ENCODE results near the gene RNF125. TPM values are rescaled to one million over a fixed set of nuclear protein-coding genes. Genes with fewer than 3 reads are reported as not detected.

RNF125 gene
- total RNA-seq, 1 donor from 2014 or later = 3.2 TPM

GRCh38 chr18:32091325-32091723, 72.7 kb downstream of the RNF125 start:
- H3K27me3 ChIP-seq (ENCODE audit: control insufficient read depth, insufficient read depth, low read length) = no peaks in the 10 kb centered on the region
- DNase-seq (ENCODE audit: low read depth) = no peak

GRCh38 chr18:32091724-32092421, 73.2 kb downstream of the RNF125 start, which contains the start of gene RNF138:
TSS of gene RNF138 (plus strand) at chr18:32091874. CDS start at chr18:32092777, 903 bp downstream.
- DNase-seq (ENCODE audit: low read depth) = no peak
- no peaks in the 10 kb centered on the region for H3K27me3 ChIP-seq (ENCODE audit: control insufficient read depth, insufficient read depth, low read length)
- H3K4me3 ChIP-seq (ENCODE audit: low read depth, low read length) = peak within 1 kb of the TSS; percentile 95
- H3K36me3 ChIP-seq (ENCODE audit: control insufficient read depth, insufficient read depth, low read length) = no peaks in the 10 kb centered on the region
- no peak for TF ChIP-seq CTCF (IDR thresholded peaks at IDR 0.05; ENCODE audit: insufficient read depth, low read length, poor library complexity, severe bottlenecking)

More at GRCh38 chr18:32091325-32091723, 72.7 kb downstream of the RNF125 start:
- no peaks in the 10 kb centered on the region for H3K36me3 ChIP-seq (ENCODE audit: control insufficient read depth, insufficient read depth, low read length)
- TF ChIP-seq CTCF (IDR thresholded peaks at IDR 0.05; ENCODE audit: insufficient read depth, low read length, poor library complexity, severe bottlenecking) = no peak
- H3K4me3 ChIP-seq (ENCODE audit: low read depth, low read length) = peak overlapping the region; percentile 53

- Histone ChIP-seq H3K4me3 (ENCODE audit: low read depth, low read length) (peak overlapping the region; percentile 95), H3K36me3 (ENCODE audit: control insufficient read depth, insufficient read depth, low read length) (no peaks in the 10 kb centered on the region), H3K27me3 (ENCODE audit: control insufficient read depth, insufficient read depth, low read length) (no peaks in the 10 kb centered on the region)
- DNase-seq (ENCODE audit: low read depth) = peak; percentile 68
- no peak for TF ChIP-seq CTCF (IDR thresholded peaks at IDR 0.05; ENCODE audit: insufficient read depth, low read length, poor library complexity, severe bottlenecking)
Measured at GRCh38 chr18:32092422-32093101, 73.9 kb downstream of the RNF125 start.

- TF ChIP-seq CTCF (IDR thresholded peaks at IDR 0.05; ENCODE audit: insufficient read depth, low read length, poor library complexity, severe bottlenecking) = no peak
- Histone ChIP-seq H3K36me3 (ENCODE audit: control insufficient read depth, insufficient read depth, low read length) (no peaks in the 10 kb centered on the region), H3K4me3 (ENCODE audit: low read depth, low read length) (peak overlapping the region; percentile 95), H3K27me3 (ENCODE audit: control insufficient read depth, insufficient read depth, low read length) (no peaks in the 10 kb centered on the region)
- DNase-seq (ENCODE audit: low read depth) = no peak
Measured at GRCh38 chr18:32093102-32093511, 74.5 kb downstream of the RNF125 start.

- TF ChIP-seq CTCF (IDR thresholded peaks at IDR 0.05; ENCODE audit: insufficient read depth, low read length, poor library complexity, severe bottlenecking) = no peak
- Histone ChIP-seq H3K36me3 (ENCODE audit: control insufficient read depth, insufficient read depth, low read length) (no peaks in the 10 kb centered on the region), H3K27me3 (ENCODE audit: control insufficient read depth, insufficient read depth, low read length) (no peaks in the 10 kb centered on the region), H3K4me3 (ENCODE audit: low read depth, low read length) (peak overlapping the region; percentile 95)
- no peak for DNase-seq (ENCODE audit: low read depth)
Measured at GRCh38 chr18:32093523-32093922, 74.9 kb downstream of the RNF125 start.

Data from kidney epithelial cell (primary cell).